GM21723 (cell line): ENCODE results near the gene CORO1A.
"Not testable (repeated sequence)": the region's sequence is repeated elsewhere in the genome, so short reads cannot be mapped to it uniquely, and the experiment has no call there.

Source experiments
- ATAC-seq: cut with Tn5 transposase; IDR thresholded peaks from one replicate; pipeline ENCODE4 v1.9.1; 2021; ENCODE audit warnings: mild to moderate bottlenecking, moderate library complexity; ENCODE audit not compliant: unreplicated experiment

The CORO1A gene

GRCh38 chr16:30169416-30169815 lies 14.0 kb upstream of the CORO1A start:
- ATAC-seq, result not testable (repeated sequence)

GRCh38 chr16:30170145-30170544 lies 13.3 kb upstream of the CORO1A start:
- ATAC-seq, result not testable (repeated sequence)

DNA sequence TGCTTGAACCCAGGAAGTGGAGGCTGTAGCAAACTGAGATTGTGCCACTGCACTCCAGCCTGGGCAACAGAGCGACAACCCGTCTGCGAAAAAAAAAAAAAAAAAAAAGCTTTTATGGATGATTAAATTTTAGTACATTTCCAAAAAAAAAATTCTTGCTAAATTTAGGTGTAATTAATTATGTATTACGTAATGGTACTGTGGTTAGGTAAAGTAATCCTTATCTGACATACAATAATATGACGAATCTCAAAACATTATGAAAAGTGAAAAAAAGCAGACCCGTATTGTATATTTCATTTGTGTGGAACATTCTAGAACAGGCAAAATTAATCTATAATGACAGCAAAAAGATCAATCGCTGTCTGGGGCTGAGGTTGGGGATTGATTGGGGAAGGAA lies 10.3 kb upstream of the CORO1A start:
- no peak for ATAC-seq

DNA sequence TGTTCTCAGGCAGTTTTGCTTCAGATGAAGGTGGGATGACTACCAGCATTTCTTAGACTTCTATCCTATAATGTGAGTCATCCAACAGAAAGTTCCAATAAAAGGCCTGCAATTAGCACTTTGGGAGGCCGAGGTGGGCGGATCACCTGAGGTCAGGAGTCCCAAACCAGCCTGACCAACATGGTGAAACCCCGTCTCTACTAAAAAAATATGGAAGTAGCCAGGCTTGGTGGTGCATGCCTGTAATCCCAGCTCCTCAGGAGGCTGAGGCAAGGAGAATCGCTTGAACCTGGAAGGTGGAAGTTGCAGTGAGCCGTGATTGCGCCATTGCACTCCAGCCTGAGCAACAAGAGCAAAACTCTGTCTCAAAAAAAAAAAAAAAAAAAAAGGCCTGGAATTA lies 6.5 kb upstream of the CORO1A start:
- ATAC-seq, result not testable (repeated sequence)

DNA sequence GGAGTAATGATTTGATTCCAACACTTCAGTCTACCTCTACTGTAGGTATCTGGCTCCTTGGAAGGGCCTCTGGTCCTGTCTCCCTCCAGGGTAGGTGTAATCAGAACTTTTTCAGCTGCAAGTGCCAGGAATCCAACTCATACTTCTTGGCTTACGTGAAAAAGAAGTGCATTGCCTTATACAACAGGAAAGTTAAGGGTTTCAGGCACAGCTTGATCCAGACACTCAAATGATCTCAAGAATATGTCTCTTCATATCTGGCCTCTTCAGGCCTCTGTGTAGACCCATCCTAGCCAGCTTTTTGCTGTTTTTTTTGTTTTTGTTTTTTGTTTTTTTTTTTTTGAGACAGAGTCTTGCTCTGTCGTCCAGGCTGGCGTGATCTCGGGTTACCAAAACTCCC lies 4.2 kb upstream of the CORO1A start:
- ATAC-seq, result no peak

GRCh38 chr16:30179931-30180330 lies 3.5 kb upstream of the CORO1A start:
- no peak for ATAC-seq

- ATAC-seq, result no peak
Observed at GRCh38 chr16:30180741-30181140, 2.7 kb upstream of the CORO1A start.

DNA sequence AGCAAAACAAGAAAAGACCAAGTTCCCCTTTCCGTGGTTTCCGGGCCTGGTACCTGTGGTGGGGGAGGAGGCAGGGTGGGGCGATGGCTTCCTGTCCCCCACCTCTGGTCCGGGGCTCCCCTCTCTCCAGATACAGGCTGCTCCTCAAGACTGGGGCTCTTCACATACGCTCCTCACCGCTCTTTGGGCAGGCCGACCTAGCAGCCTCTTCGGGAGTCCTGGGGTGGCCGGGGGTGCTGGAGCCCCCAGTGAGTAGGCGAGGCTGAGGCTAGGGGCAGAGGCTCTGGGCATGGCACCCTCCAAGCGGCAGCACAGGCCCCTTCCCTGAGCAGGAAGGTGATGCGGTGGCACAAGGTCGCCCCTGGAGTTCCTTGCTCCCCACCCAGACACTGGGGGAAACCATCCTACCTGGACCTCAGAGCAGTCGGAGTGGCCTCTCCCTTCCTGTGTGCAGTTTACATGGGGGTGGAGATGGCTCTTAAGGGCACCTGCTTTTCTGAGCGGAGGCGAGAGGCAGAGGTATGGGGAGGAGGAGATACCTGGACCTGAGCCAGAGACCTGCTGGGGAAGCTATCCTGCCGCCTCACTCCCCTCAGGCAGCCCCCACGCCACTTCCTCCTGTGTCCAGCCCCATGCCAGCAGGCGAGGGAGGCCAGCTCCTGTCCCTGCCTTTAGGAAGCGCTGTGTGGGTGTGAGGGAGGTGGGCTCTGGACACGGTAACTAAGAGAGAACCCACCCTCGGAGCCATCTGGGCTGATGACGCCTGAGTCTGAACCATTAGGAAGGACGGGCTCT lies 891 bp downstream of the CORO1A start:
- ATAC-seq, result peak; percentile 31

- ATAC-seq, result peak; percentile 1
Observed at GRCh38 chr16:30184891-30185682, 1.7 kb downstream of the CORO1A start.

DNA sequence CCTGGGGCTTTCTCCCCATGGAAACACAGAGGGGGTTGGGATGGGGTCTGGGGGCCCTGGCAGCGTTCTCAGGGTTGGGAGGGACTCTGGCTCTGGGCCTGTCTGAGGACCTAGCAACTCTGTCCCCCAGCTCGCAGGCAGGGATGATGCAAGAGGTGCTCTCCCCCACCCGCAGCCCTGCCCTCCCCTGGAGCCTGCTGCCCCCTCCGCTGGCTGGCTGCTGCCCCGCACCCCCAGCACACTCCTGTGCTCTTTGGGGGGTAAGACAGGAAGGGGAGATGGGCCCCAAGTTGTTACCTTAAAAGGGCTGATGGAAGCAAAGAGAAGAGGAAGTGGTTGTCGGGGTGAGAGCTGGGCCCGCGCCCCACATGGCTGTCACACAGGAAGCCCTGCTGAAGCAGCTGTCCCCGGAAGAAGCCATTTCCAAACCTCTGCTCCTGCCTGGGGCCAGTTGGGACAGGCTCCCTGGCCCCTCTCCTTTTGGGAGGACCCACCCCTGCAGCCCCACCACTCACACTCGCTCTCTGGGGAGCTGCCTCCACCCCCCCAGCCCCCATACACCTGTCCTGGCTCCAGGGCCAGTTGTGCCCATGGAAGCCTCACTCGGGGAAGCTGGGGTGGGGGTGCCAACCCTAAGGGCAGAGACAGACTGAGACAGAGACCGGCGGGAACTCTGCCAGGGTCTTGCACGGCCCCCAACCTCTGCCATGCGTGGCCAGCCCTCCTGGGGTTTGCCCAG lies 2.5 kb downstream of the CORO1A start:
- peak; percentile 34 for ATAC-seq

GRCh38 chr16:30186444-30186781 lies 3.0 kb downstream of the CORO1A start:
- ATAC-seq, result no peak

DNA sequence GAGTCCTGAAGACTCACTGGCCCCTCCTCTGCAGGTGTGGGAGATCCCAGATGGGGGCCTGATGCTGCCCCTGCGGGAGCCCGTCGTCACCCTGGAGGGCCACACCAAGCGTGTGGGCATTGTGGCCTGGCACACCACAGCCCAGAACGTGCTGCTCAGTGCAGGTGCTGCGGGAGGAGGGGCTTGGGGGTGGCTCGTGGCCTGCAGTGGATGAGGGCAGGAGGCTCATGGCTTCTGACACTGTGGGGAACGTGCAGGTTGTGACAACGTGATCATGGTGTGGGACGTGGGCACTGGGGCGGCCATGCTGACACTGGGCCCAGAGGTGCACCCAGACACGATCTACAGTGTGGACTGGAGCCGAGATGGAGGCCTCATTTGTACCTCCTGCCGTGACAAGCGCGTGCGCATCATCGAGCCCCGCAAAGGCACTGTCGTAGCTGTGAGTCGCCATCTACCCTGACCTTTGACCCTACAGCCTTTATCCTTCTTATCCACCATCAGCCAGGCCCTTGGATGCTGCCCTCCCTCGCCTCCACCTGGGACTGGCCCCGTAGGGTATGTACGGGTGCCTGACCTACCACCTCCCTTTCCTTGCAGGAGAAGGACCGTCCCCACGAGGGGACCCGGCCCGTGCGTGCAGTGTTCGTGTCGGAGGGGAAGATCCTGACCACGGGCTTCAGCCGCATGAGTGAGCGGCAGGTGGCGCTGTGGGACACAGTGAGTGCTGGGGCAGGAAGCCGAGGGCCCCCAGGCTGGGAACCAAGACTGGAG lies 3.6 kb downstream of the CORO1A start:
- no peak for ATAC-seq

GRCh38 chr16:30187556-30187865 lies 4.1 kb downstream of the CORO1A start:
- no peak for ATAC-seq

- ATAC-seq, result no peak
Observed at GRCh38 chr16:30187971-30188561, 4.7 kb downstream of the CORO1A start.

- not testable (repeated sequence) for ATAC-seq
Observed at GRCh38 chr16:30191158-30191557, 7.8 kb downstream of the CORO1A start.

- peak; percentile 23 for ATAC-seq
Observed at GRCh38 chr16:30193098-30193497, 9.7 kb downstream of the CORO1A start.

DNA sequence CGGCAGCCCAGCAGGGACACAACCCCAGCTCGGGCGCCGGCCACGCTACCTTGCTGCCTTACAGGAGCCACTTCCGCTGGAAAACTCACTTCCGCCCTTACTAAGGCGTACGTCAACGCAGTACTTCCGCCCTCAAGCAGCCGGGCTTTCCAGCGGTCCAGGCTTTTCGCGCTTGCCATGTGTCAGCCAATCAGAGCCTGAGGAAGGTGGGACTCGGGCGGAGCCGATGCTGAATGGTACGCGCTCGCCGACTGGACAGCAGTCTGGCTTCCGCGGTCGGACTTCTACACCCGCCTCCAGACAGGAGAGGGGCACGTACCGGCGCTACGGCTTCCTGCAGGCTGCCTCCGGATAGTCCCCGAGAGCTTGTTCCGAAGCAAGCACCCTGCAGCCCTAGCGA lies 10.2 kb downstream of the CORO1A start, which contains the start of the genes BOLA2B and SLX1A:
BOLA2B (minus strand) TSS at position 52 of the 400 bp plus-strand sequence. CDS start 71 bp downstream, outside the sequence.
SLX1A (plus strand) TSS at position 261 of the 400 bp plus-strand sequence. CDS start 210 bp downstream, outside the sequence.
- ATAC-seq, result peak; percentile 85

DNA sequence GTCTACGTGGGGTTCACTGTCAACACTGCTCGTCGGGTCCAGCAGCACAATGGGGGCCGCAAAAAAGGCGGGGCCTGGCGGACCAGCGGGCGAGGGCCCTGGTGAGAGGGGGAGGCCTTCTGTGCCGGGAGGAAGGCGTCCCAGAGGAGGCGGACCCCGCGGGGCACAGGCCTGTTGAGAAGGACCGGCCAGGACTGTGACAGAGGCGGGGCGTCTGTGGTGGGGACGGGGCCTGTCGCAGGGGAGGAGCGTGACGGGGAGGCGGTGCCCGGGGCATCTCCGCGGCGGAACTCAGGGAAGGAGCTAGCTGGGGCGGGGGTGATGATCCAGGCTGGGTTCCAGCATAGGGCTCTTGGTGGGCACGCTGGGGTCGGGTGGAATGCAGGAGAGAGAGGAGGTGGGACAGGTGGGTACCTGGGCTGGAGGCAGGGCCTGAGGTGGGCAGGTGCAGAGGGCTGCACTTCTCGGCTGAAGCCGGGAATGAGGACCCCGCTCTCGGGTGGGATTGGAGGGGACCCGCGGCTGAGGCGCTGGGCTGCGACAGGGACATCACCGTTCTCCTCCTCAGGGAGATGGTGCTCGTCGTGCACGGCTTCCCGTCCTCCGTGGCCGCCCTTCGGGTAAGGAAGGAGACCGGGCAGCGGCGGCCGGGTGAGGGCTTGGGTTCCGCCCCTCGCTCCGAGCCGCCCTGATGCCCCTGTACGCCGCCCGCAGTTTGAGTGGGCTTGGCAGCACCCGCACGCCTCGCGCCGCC lies 10.9 kb downstream of the CORO1A start:
- ATAC-seq, result peak; percentile 65

DNA sequence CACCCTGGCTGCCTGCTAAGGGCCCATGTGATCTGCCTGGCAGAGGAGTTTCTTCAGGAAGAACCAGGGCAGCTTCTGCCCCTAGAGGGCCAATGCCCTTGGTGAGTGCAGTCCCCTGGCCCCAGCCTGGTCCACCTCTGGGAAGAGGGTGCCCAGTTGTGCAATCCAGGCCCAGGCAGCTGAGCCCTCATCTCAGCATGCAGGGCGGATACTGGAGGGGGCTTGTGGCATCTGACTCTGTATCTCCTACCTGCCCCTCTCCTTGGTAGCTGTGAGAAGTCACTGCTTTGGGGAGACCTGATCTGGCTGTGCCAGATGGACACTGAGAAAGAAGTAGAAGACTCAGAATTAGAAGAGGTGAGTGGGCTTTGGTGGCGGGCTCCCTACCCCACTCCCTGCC lies 13.6 kb downstream of the CORO1A start:
- not testable (repeated sequence) for ATAC-seq

DNA sequence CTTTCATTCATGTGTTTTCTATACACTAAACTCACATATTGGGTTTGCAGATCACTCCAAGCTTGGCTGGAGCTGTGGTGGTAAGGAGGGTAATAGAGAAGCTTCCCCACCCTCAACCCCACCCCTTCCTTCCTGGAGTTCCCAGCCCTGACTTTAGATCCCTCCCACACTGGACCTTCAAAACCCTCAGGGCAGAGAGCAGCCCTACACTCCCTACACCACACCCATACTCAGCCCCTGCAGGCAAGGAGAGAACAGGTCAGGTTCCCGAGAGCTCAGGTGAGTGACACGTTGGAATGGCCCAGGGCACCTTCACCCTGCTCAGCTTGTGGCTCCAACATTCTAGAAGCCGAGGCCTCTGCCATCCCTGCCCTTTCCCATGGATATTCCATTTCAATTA lies 15.6 kb downstream of the CORO1A start, which contains the start of gene SULT1A3:
SULT1A3 (plus strand) TSS at position 207 of the 400 bp plus-strand sequence. CDS start 1,474 bp downstream, outside the sequence.
- ATAC-seq, result not testable (repeated sequence)
